Activated T-helper 1 cell treated with Interleukin-2 at 50 U/mL for 16 hours (primary cell): Measurements from ENCODE around the gene BCAS2.
"Not testable (repeated sequence)": the region's sequence is repeated elsewhere in the genome, so short reads cannot be mapped to it uniquely, and the experiment has no call there.

Experiments used
- DNase-seq: peaks from one replicate; pipeline ENCODE4 v3.0.0-alpha.2; 2020; ENCODE audit warnings: low read depth

The BCAS2 gene

GRCh38 chr1:114581335-114582287 is at the start of gene BCAS2:
Gene BCAS2, minus strand, starts transcription at chr1:114581615. Its CDS starts 24 bp downstream, at chr1:114581591.
- peak; percentile 90 for DNase-seq

- DNase-seq = no peak
These were observed 45.7 kb upstream of the BCAS2 start for GRCh38 chr1:114627107-114627506.

- no peak for DNase-seq
These were observed 41.9 kb upstream of the BCAS2 start for GRCh38 chr1:114623364-114623763.

- DNase-seq = no peak
These were observed 39.0 kb upstream of the BCAS2 start for GRCh38 chr1:114620419-114620818.

- DNase-seq = no peak
These were observed 37.2 kb upstream of the BCAS2 start for GRCh38 chr1:114618606-114619005.

GRCh38 chr1:114610546-114611245 is 29.3 kb upstream of the BCAS2 start:
- DNase-seq = no peak

- no peak for DNase-seq
These were observed 28.4 kb upstream of the BCAS2 start for GRCh38 chr1:114609826-114610225.

- DNase-seq = no peak
These were observed 27.6 kb upstream of the BCAS2 start for GRCh38 chr1:114609026-114609425.

- no peak for DNase-seq
These were observed 25.8 kb upstream of the BCAS2 start for GRCh38 chr1:114607223-114607622.

- DNase-seq = no peak
These were observed 16.5 kb upstream of the BCAS2 start for GRCh38 chr1:114597949-114598348.

- DNase-seq = no peak
These were observed 14.2 kb upstream of the BCAS2 start for GRCh38 chr1:114595602-114596001.

GRCh38 chr1:114594046-114594445 is 12.6 kb upstream of the BCAS2 start:
- DNase-seq = no peak

- DNase-seq = no peak
These were observed 7.7 kb upstream of the BCAS2 start for GRCh38 chr1:114589122-114589521.

GRCh38 chr1:114588196-114588689 is 6.8 kb upstream of the BCAS2 start:
- DNase-seq = no peak

GRCh38 chr1:114587203-114587991 is 6.0 kb upstream of the BCAS2 start:
- no peak for DNase-seq

GRCh38 chr1:114586513-114587047 is 5.2 kb upstream of the BCAS2 start:
- no peak for DNase-seq

- DNase-seq = no peak
These were observed 3.8 kb upstream of the BCAS2 start for GRCh38 chr1:114585231-114585630.

GRCh38 chr1:114574365-114574764 is 7.0 kb downstream of the BCAS2 start:
- no peak for DNase-seq

- DNase-seq = no peak
These were observed 17.3 kb downstream of the BCAS2 start for GRCh38 chr1:114564141-114564540.

GRCh38 chr1:114562978-114563510 is 18.4 kb downstream of the BCAS2 start:
- DNase-seq = not testable (repeated sequence)

GRCh38 chr1:114561333-114561732 is 20.1 kb downstream of the BCAS2 start:
- no peak for DNase-seq

- DNase-seq = no peak
These were observed 22.1 kb downstream of the BCAS2 start for GRCh38 chr1:114559356-114559755.
